ENCODE measurements around the gene CH25H.

DNA sequence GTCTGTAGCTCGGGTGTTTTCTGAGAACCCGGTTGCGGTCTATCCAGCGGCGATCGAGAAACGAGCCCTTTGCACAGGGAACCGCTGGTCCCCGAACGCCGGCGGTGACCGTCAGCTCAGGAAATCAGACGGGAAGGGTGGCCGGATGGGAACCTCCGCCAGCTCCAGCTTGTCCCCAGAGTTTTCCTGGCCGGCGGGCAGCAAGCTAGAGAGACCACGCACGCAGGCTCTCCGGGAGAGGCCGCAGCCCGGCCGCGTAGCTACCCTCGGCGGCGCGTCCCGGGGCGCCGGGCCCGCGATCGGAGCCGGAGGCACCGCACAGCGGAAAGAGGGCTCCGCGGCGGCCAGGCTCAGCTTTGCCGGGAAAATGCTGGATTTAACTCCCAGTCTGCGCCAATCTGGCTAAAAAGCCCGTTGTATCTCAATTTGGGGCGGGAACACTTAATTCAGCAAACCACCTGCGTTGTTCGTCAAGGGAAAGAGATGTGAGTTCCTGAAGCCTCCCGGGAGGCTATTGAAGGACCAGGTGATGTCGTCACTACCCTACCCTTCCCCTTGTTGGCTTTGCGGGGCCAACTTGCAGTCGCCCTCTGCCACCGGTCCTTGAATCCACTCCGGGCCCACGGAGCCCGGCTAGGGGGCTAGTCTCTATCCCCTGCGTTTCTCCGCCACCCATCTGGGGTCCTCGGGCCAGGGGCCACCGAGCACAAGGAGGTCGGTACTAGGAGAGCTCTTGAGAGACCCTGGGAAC is 859 bp upstream of the CH25H start:
- no peak for TF ChIP-seq POLR2AphosphoS5 (IDR thresholded peaks at IDR 0.05; ENCODE audit: borderline replicate concordance, low read depth, low read length)
- no peak for TF ChIP-seq EZH2 (IDR thresholded peaks at IDR 0.05)
